ENCODE results near the gene GGPS1. TPM values are rescaled to one million over a fixed set of nuclear protein-coding genes. Genes with fewer than 3 reads are reported as not detected.
A peak's percentile ranks its signal among the peaks of the same experiment; 100 is the strongest.
"Not testable (repeated sequence)": the region's sequence is repeated elsewhere in the genome, so short reads cannot be mapped to it uniquely, and the experiment has no call there.

GGPS1 gene
- total RNA-seq, 3 donors from 2014 or later: 20.9 to 21.9 (median 21.5) TPM

DNA sequence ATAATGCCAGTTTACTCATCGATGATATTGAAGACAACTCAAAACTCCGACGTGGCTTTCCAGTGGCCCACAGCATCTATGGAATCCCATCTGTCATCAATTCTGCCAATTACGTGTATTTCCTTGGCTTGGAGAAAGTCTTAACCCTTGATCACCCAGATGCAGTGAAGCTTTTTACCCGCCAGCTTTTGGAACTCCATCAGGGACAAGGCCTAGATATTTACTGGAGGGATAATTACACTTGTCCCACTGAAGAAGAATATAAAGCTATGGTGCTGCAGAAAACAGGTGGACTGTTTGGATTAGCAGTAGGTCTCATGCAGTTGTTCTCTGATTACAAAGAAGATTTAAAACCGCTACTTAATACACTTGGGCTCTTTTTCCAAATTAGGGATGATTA lies 13.7 kb downstream of the GGPS1 start:
- no peaks in the 10 kb centered on the region for H3K9me3 Mint-ChIP-seq
- H3K4me1 Mint-ChIP-seq (ENCODE audit: low read depth): peaks cover 16% of the 10 kb centered on the region
- no peak for DNase-seq
- ATAC-seq: no peak
- H3K4me3 Mint-ChIP-seq: no peak overlapping the region
- peaks cover 22% of the 10 kb centered on the region for H3K36me3 Mint-ChIP-seq (ENCODE audit: insufficient read depth)
- H3K27me3 Mint-ChIP-seq (ENCODE audit: low read depth): no peaks in the 10 kb centered on the region

DNA sequence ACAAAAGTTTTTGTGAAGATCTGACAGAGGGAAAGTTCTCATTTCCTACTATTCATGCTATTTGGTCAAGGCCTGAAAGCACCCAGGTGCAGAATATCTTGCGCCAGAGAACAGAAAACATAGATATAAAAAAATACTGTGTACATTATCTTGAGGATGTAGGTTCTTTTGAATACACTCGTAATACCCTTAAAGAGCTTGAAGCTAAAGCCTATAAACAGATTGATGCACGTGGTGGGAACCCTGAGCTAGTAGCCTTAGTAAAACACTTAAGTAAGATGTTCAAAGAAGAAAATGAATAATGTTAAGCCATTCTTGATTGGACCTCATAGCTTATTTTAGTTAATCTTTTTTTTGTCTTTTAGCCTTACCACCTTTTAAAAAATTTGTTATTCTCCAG lies 14.1 kb downstream of the GGPS1 start:
- H3K36me3 Mint-ChIP-seq (ENCODE audit: insufficient read depth): peaks cover 22% of the 10 kb centered on the region
- H3K4me1 Mint-ChIP-seq (ENCODE audit: low read depth): peaks cover 13% of the 10 kb centered on the region
- DNase-seq (no peak), ATAC-seq (no peak)
- H3K4me3 Mint-ChIP-seq: no peak overlapping the region
- H3K27me3 Mint-ChIP-seq (ENCODE audit: low read depth): no peaks in the 10 kb centered on the region
- no peaks in the 10 kb centered on the region for H3K9me3 Mint-ChIP-seq

DNA sequence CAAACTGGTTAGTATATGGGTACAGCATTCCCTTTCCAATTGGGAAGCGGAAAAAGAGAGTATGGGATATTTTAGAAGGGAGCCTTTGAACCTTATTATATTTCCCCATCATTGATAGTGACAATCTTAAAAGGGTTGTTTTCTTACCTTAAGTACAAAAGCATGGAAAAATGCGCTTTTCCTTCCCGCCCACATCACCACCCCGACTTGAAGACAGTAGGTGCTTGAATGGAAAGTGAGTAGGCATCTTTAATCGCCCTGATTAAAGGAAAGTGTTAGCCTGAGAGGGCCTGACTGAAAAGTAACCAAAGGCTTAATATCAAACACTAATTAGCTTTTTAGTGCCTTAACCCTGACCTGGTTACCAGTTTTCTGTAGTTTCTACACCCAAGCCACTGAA lies 15.4 kb downstream of the GGPS1 start:
- Mint-ChIP-seq H3K4me3 (no peak overlapping the region), H3K36me3 (ENCODE audit: insufficient read depth) (peaks cover 22% of the 10 kb centered on the region), H3K9me3 (no peaks in the 10 kb centered on the region), H3K4me1 (ENCODE audit: low read depth) (peaks cover 10% of the 10 kb centered on the region), H3K27me3 (ENCODE audit: low read depth) (no peaks in the 10 kb centered on the region)
- DNase-seq (peak; percentile 12), ATAC-seq (no peak)

DNA sequence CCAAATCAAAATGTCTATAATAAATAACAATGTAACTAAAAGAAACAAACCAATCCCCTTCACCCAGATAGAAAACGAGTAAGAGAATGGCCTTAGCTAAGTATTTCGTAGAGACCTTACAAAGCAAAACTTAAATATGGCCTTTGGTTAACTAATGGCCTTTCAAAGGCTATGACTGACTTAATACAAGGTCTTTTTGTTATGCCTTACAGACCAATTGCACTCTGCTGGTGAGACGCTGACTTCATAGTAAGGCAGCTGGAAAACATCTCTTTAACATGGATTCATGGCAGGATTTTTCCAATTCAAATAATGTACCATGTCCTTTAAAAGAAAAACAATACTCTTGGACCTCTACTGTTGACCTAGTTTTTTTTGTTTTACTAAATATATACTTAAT lies 23.1 kb downstream of the GGPS1 start:
- peaks cover 2% of the 10 kb centered on the region for H3K36me3 Mint-ChIP-seq (ENCODE audit: insufficient read depth)
- no peaks in the 10 kb centered on the region for H3K27me3 Mint-ChIP-seq (ENCODE audit: low read depth)
- H3K4me1 Mint-ChIP-seq (ENCODE audit: low read depth): no peaks in the 10 kb centered on the region
- ATAC-seq (no peak), DNase-seq (no peak)
- H3K9me3 Mint-ChIP-seq: no peaks in the 10 kb centered on the region
- no peak overlapping the region for H3K4me3 Mint-ChIP-seq

DNA sequence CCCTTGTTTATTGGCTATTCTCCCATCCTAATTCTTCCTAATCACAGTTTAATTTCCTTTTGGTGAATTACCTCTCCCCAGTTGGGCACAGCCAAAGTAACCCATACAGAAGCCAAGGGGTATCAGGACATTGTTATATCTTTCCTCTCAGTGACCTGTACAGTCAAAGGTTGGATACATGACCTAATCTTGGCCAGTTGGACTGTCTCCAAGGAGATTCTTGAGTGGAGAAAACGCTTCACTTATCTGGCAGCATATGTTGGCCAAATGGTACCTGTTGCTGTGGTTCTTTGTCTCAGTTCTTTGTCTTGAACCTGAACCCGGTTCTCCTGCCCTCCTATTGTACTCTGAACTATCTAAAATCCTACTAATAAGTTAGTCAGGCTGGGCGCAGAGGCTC lies 23.5 kb downstream of the GGPS1 start:
- no peaks in the 10 kb centered on the region for H3K4me1 Mint-ChIP-seq (ENCODE audit: low read depth)
- no peak for ATAC-seq

GRCh38 chr1:235357485-235358373 lies 29.4 kb downstream of the GGPS1 start:
- ATAC-seq (no peak), DNase-seq (no peak)
- Mint-ChIP-seq H3K4me1 (ENCODE audit: low read depth) (no peaks in the 10 kb centered on the region), H3K9me3 (no peaks in the 10 kb centered on the region), H3K4me3 (no peak overlapping the region), H3K27me3 (ENCODE audit: low read depth) (no peaks in the 10 kb centered on the region), H3K36me3 (ENCODE audit: insufficient read depth) (no peaks in the 10 kb centered on the region)

More for the DNA sequence above, 23.5 kb downstream of the GGPS1 start:
- no peaks in the 10 kb centered on the region for H3K27me3 Mint-ChIP-seq (ENCODE audit: low read depth)
- H3K9me3 Mint-ChIP-seq: no peaks in the 10 kb centered on the region
- no peaks in the 10 kb centered on the region for H3K36me3 Mint-ChIP-seq (ENCODE audit: insufficient read depth)
- no peak overlapping the region for H3K4me3 Mint-ChIP-seq
- no peak for DNase-seq

GRCh38 chr1:235358899-235359298 lies 30.5 kb downstream of the GGPS1 start:
- ATAC-seq (no peak), DNase-seq (no peak)
- Mint-ChIP-seq H3K27me3 (ENCODE audit: low read depth) (no peaks in the 10 kb centered on the region), H3K4me3 (no peak overlapping the region), H3K4me1 (ENCODE audit: low read depth) (no peaks in the 10 kb centered on the region), H3K9me3 (no peaks in the 10 kb centered on the region), H3K36me3 (ENCODE audit: insufficient read depth) (no peaks in the 10 kb centered on the region)

GRCh38 chr1:235364189-235364588 lies 35.8 kb downstream of the GGPS1 start:
- H3K27me3 Mint-ChIP-seq (ENCODE audit: low read depth); H3K36me3 Mint-ChIP-seq (ENCODE audit: insufficient read depth); ATAC-seq; H3K9me3 Mint-ChIP-seq; DNase-seq; H3K4me3 Mint-ChIP-seq: not testable (repeated sequence)
- peaks cover 29% of the 10 kb centered on the region for H3K4me1 Mint-ChIP-seq (ENCODE audit: low read depth)

GRCh38 chr1:235366286-235366685 lies 37.9 kb downstream of the GGPS1 start:
- ATAC-seq: peak; percentile 49 to 55
- Mint-ChIP-seq H3K27me3 (ENCODE audit: low read depth) (no peaks in the 10 kb centered on the region), H3K9me3 (no peaks in the 10 kb centered on the region), H3K4me1 (ENCODE audit: low read depth) (peaks cover 32% of the 10 kb centered on the region), H3K4me3 (peak overlapping the region; percentile 98), H3K36me3 (ENCODE audit: insufficient read depth) (peaks cover 2% of the 10 kb centered on the region)
- no peak for DNase-seq

- Mint-ChIP-seq H3K4me1 (ENCODE audit: low read depth) (peaks cover 32% of the 10 kb centered on the region), H3K27me3 (ENCODE audit: low read depth) (no peaks in the 10 kb centered on the region), H3K36me3 (ENCODE audit: insufficient read depth) (peaks cover 2% of the 10 kb centered on the region), H3K9me3 (no peaks in the 10 kb centered on the region), H3K4me3 (peak within 1 kb of the TSS; percentile 98)
- DNase-seq (peak; percentile 76), ATAC-seq (peak; percentile 99)
These were observed 38.9 kb downstream of the GGPS1 start, which contains the start of gene TBCE for GRCh38 chr1:235367000-235367908. TBCE (plus strand) TSS chr1:235367427; CDS start chr1:235380050, 12,623 bp downstream.

DNA sequence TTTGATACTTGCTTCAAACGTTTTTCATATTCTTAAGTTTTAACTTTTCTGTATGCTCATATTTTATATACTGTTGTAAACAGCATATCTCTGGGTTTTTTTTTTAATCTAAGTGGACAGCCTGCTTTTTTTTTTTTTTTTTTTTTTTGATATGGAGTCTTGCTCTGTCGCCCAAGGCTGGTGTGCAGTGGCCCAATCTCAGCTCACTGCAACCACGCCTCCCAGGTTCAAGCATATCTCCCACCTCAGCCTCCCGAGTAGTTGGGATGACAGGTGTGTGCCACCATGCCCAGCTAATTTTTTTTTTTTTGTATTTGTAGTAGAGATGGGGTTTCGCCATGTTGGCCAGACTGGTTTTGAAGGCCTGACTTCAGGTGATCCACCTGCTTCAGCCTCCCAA lies 40.1 kb downstream of the GGPS1 start:
- peak overlapping the region; percentile 98 for H3K4me3 Mint-ChIP-seq
- peaks cover 2% of the 10 kb centered on the region for H3K36me3 Mint-ChIP-seq (ENCODE audit: insufficient read depth)
- H3K27me3 Mint-ChIP-seq (ENCODE audit: low read depth): no peaks in the 10 kb centered on the region

DNA sequence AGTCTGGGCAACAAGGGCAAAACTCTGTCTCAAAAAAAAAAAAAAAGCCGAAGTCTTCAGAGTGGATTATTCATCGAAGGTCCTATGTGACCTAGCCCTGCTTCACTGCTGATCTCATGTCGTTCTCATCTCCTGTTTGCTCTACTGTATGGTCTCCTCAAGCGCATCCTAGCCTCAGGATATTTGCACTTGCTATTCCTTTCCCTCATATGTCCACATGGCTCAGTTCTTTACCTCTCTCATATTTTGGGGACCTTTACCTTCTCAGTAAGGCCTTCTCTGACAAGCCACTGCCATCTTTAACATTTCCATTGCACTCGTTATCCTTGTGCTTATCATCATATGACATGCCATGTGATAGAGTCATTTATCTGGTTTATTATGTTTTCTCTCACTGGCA lies 41.4 kb downstream of the GGPS1 start:
- no peaks in the 10 kb centered on the region for H3K9me3 Mint-ChIP-seq
- H3K4me3 Mint-ChIP-seq: peak overlapping the region; percentile 12
- no peaks in the 10 kb centered on the region for H3K27me3 Mint-ChIP-seq (ENCODE audit: low read depth)
- no peak for ATAC-seq
- no peak for DNase-seq
- peaks cover 2% of the 10 kb centered on the region for H3K36me3 Mint-ChIP-seq (ENCODE audit: insufficient read depth)
- H3K4me1 Mint-ChIP-seq (ENCODE audit: low read depth): peaks cover 34% of the 10 kb centered on the region

More for the DNA sequence above, 40.1 kb downstream of the GGPS1 start:
- Mint-ChIP-seq H3K4me1 (ENCODE audit: low read depth) (peaks cover 32% of the 10 kb centered on the region), H3K9me3 (no peaks in the 10 kb centered on the region)
- no peak for DNase-seq
- no peak for ATAC-seq

GRCh38 chr1:235375919-235376605 lies 47.7 kb downstream of the GGPS1 start:
- Mint-ChIP-seq H3K27me3 (ENCODE audit: low read depth) (no peaks in the 10 kb centered on the region), H3K4me1 (ENCODE audit: low read depth) (peaks cover 2% of the 10 kb centered on the region), H3K4me3 (no peak overlapping the region), H3K36me3 (ENCODE audit: insufficient read depth) (peaks cover 4% of the 10 kb centered on the region), H3K9me3 (no peaks in the 10 kb centered on the region)
- DNase-seq (no peak), ATAC-seq (no peak)

DNA sequence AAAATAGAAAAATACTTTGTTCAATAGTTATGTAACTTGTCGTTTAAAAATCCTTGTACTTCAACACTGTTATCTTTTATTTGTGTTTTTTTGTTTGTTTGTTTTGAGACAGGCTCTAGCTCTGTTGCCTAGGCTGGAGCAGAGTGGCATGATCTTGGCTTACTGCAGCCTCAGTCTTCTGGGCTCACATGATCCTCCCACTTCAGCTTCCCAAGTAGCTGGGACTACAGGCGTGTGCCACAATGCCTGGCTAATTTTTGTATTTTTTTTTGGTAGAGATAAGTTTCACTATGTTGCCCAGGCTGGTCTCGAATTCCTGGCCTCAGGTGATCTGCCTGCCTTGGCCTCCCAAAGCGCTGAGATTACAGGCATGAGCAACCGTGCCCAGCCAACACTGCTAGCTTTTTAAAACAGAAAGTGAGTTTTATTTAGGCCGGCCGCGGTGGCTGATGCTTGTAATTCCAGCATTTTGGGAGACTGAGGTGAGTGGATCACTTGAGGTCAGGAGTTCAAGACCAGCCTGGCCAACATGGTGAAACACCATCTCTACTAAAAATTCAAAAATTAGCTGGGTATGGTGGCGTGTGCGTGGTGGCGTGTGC lies 49.9 kb downstream of the GGPS1 start:
- not testable (repeated sequence) for DNase-seq

More for the DNA sequence above, 49.9 kb downstream of the GGPS1 start:
- H3K27me3 Mint-ChIP-seq (ENCODE audit: low read depth); H3K4me1 Mint-ChIP-seq (ENCODE audit: low read depth); H3K9me3 Mint-ChIP-seq; H3K4me3 Mint-ChIP-seq; ATAC-seq; H3K36me3 Mint-ChIP-seq (ENCODE audit: insufficient read depth): not testable (repeated sequence)

Data from activated T-cell treated with anti-CD3 and anti-CD28 coated beads, Interleukin-2, amount 50 U/mL, for 4 hours (primary cell).